SK-N-SH (cell line): ENCODE data around the gene SLC5A2.

Experiments
- CTCF ChIP-seq: fragments of 200-600 bp; sonication (generic); IDR thresholded peaks from 2 replicates; pipeline ENCODE4 v1.6.1; 2017; ENCODE audit warnings: antibody characterized with exemption, mild to moderate bottlenecking, moderate library complexity
- ELF1 ChIP-seq: IDR thresholded peaks from 2 replicates; pipeline ENCODE4 v1.4.0; 2012
- IRF3 ChIP-seq: fragments of 150-350 bp; IDR thresholded peaks from 2 replicates; pipeline ENCODE4 v1.6.1; 2016; ENCODE audit warnings: mild to moderate bottlenecking, low read depth, low read length
- POLR2AphosphoS5 ChIP-seq: IDR thresholded peaks from 2 replicates; pipeline ENCODE4 v1.6.1; 2012; ENCODE audit warnings: low read depth, low read length
- SIN3A ChIP-seq: IDR thresholded peaks from 2 replicates; pipeline ENCODE4 v1.6.1; 2012; ENCODE audit warnings: low read depth, mild to moderate bottlenecking, low read length, moderate library complexity, borderline replicate concordance
- TF ChIP-seq, protein P1 (sequence below): fragments of 150-350 bp; IDR thresholded peaks from 2 replicates; pipeline ENCODE4 v1.6.1; 2017; ENCODE audit warnings: antibody characterized with exemption, low read length, low read depth, borderline replicate concordance

DNA sequence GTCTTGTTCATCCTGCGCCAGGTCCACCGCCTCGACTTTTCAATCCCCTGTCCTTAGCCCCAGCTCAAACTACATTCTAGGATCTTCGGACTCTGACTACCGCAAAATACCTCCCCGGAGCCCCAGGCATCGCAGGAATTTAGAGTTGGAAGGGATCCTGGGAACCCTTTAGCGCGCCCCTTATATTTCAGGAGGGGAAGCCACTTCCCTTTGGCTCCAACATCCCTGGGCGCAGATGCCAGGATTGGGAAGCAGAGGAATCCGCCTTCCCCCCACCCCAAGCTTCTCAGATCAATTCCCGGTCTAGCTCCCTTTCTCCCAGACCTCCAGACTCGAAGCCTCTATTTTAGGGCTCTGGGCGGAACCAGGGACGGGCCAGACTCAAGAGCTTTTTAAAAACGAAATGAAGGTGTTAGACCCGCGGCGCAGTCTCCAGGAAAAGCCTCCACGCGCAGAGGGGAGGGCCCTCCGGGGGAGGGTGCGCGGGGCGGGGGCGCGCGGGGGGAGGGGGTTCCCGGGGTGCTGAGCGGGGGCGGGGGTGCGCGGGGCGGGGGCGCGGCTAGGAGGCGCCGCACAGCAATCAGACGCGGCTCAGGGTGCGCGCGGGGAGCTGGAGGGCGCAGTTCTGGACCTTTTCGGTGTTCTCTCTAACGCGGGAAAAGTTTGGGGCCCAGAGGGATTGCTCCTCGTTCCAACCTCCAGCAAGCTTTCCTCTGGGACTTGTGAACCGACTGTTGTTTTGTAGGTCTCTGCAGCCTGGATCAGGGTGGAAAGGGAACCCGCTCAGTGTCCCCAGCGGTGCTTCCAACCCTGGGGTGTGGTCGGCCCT lies 46.4 kb downstream of the SLC5A2 start:
- TF ChIP-seq CTCF (no peak), ELF1 (no peak), SIN3A (no peak), POLR2AphosphoS5 (no peak), IRF3 (no peak)
- TF ChIP-seq, protein P1, sequence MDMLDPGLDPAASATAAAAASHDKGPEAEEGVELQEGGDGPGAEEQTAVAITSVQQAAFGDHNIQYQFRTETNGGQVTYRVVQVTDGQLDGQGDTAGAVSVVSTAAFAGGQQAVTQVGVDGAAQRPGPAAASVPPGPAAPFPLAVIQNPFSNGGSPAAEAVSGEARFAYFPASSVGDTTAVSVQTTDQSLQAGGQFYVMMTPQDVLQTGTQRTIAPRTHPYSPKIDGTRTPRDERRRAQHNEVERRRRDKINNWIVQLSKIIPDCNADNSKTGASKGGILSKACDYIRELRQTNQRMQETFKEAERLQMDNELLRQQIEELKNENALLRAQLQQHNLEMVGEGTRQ, result no peak
